Measurements from ENCODE around the gene F12. TPM values are rescaled to one million over a fixed set of nuclear protein-coding genes. Genes with fewer than 3 reads are reported as not detected.
A peak's percentile ranks its signal among the peaks of the same experiment; 100 is the strongest.

F12 gene
- total and polyA plus RNA-seq, 2 experiments from 2014 or later: 0.43 to 1.8 TPM

DNA sequence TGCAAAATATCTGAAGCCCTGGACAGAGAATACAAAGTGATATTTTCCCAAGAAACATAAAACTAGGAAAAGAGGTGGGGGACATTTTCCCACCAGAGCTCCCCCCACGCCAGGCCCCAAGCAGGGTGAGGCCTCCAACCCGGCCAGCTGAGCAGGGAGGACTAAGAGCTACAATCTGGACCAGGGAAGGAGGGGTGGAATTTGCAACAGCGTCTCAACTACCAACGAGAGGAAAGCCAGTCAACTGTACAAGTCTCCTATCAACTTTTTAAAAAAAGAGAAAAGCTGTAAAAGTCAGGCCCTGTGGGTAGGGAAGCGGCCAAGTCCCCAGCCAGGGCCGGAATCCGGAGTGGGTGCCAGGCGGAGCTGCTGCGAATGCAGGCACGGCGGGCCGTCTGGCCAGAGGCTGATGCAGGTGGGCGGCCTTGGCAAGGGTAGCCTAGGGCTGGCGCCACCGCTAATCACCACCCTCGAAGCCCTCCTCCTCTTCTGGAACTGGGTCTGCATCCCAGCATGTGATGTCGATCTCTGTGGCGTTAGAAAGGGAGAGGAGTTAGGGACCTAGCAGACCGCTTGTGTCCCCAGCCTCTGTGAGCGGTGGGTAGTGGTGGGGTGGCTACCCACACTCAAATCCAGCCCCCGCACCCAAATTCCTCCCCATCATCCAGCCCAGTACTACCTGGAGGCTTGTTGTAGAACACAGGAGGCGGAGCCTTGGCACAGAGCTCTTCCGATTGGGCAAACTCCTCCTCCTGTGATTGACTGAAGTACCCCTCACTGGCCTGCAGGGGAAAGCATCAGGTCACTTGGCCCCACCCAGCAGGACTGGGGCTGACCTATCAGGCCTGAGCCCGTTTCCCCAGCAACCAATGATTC, 47.9 kb upstream of the F12 start:
- TF ChIP-seq EZH2phosphoT487 (IDR thresholded peaks at IDR 0.05; ENCODE audit: insufficient read depth, low read depth) (no peak), EZH2 (IDR thresholded peaks at IDR 0.05; ENCODE audit: insufficient read depth, poor library complexity, severe bottlenecking) (no peak)
- Histone ChIP-seq H3K27me3 (replicated peaks; ENCODE audit: insufficient read depth) (no peaks in the 10 kb centered on the region), H3K27ac (peak overlapping the region; percentile 27; the same call in 1 of the 2 replicates), H3K9ac (no peak overlapping the region), H3K36me3 (ENCODE audit: low read depth) (peaks cover 13% of the 10 kb centered on the region), H4K20me1 (ENCODE audit: insufficient read depth) (0 out of 2 replicates have a peak, but pooled peaks cover 13% of the 10 kb centered on the region), H3K4me3 (no peak overlapping the region), H3F3A (ENCODE audit: insufficient read depth) (peaks cover 19% of the 10 kb centered on the region), H3K9me3 (ENCODE audit: low read depth) (no peaks in the 10 kb centered on the region), H3K79me2 (ENCODE audit: insufficient read depth) (peaks cover 8% of the 10 kb centered on the region), H3K9me2 (ENCODE audit: insufficient read depth) (no peaks in the 10 kb centered on the region), H3K4me1 (ENCODE audit: insufficient read depth) (0 out of 2 replicates have a peak, but pooled peaks cover 10% of the 10 kb centered on the region), H3K4me2 (ENCODE audit: unreplicated experiment) (no peak overlapping the region), H2AFZ (no peak overlapping the region)
- DNase-seq: peak; percentile 99
- 56 to 62% methylated on average over 23 to 24 of the region's 24 CpGs for WGBS, 2 experiments (ENCODE audit: low coverage in 1 of 2, low lambda C conversion rate in 2 of 2, missing lambda C conversion rate in 2 of 2)
- in situ Hi-C loops (cut with MboI): loop anchor here (10.0 kb wide), 1 partner anchor 62 kb away; no protein-coding TSS in a partner anchor

DNA sequence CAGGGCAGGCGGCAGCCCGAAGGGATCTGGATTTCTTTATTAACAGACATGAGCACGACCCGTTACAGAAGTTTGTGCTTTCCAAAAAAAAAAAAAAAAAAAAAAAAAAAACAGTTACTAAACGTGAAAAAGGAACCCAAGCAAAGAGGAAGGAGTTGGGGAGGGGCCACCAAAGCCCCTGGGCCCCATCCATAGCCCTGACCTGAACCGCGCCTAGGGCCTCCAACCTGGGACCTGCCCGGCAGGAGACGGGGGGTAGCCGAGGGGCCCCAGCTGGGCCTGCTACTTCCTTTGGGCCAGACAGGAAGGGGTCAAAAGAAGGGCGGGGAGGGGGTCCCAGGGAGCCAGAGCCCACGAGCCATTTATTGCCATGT, 47.2 kb upstream of the F12 start:
- H3K27me3 ChIP-seq (replicated peaks; ENCODE audit: insufficient read depth): no peaks in the 10 kb centered on the region
- no peaks in the 10 kb centered on the region for H3K9me2 ChIP-seq (ENCODE audit: insufficient read depth)
- 42 to 49% methylated on average over 10 to 12 of the region's 12 CpGs for WGBS, 2 experiments (ENCODE audit: low coverage in 1 of 2, low lambda C conversion rate in 2 of 2, missing lambda C conversion rate in 2 of 2)
- 0 out of 2 replicates have a peak, but pooled peaks cover 13% of the 10 kb centered on the region for H4K20me1 ChIP-seq (ENCODE audit: insufficient read depth)
- H3K9ac ChIP-seq: no peak overlapping the region
- H3K79me2 ChIP-seq (ENCODE audit: insufficient read depth): peaks cover 3% of the 10 kb centered on the region; the same call in 1 of the 2 replicates
- H2AFZ ChIP-seq: no peak overlapping the region
- TF ChIP-seq EZH2phosphoT487 (IDR thresholded peaks at IDR 0.05; ENCODE audit: insufficient read depth, low read depth): no peak
- no peak for TF ChIP-seq EZH2 (IDR thresholded peaks at IDR 0.05; ENCODE audit: insufficient read depth, poor library complexity, severe bottlenecking)
- H3K4me2 ChIP-seq (ENCODE audit: unreplicated experiment): no peak overlapping the region
- H3K36me3 ChIP-seq (ENCODE audit: low read depth): peaks cover 11% of the 10 kb centered on the region
- 0 out of 2 replicates have a peak, but pooled peaks cover 10% of the 10 kb centered on the region for H3K4me1 ChIP-seq (ENCODE audit: insufficient read depth)
- H3K9me3 ChIP-seq (ENCODE audit: low read depth): no peaks in the 10 kb centered on the region
- H3K27ac ChIP-seq: peak overlapping the region; percentile 27; the same call in 1 of the 2 replicates
- peaks cover 16% of the 10 kb centered on the region for H3F3A ChIP-seq (ENCODE audit: insufficient read depth)
- H3K4me3 ChIP-seq: no peak overlapping the region
- in situ Hi-C loops (cut with MboI): loop anchor here (10.0 kb wide), 1 partner anchor 62 kb away; no protein-coding TSS in a partner anchor
- DNase-seq: no peak

DNA sequence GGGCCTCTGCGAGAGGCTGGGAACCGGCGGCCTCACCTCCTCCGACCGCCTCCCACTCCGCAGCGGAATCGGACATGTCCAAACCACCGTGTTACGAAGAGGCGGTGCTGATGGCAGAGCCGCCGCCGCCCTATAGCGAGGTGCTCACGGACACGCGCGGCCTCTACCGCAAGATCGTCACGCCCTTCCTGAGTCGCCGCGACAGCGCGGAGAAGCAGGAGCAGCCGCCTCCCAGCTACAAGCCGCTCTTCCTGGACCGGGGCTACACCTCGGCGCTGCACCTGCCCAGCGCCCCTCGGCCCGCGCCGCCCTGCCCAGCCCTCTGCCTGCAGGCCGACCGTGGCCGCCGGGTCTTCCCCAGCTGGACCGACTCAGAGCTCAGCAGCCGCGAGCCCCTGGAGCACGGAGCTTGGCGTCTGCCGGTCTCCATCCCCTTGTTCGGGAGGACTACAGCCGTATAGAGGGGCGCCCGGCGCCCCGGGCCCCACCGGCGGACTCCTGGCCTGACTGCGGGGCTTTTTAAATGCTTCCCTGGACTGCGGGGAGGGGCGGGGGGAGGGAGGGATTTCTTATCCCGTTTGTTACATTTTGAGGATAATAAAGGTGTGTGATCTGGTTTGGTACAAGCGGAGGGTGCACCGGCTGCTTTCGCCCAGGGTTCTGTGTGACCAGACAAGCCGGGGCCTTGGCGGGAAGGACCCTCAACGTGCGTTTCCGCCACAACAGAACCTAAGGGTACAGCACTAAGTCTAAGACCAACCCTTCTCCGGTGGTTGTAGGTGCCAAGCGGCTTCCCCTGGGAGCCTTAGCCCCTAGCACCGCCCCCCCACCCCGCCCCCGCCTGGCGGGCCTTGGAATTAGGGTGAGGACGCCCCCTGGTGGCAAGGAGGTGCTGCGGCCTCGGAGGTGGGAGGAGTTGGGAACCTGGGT, 46.6 kb upstream of the F12 start:
- H3K9me3 ChIP-seq (ENCODE audit: low read depth): no peaks in the 10 kb centered on the region
- peak overlapping the region; percentile 76 for H3K4me2 ChIP-seq (ENCODE audit: unreplicated experiment)
- peak overlapping the region; percentile 78 for H3K9ac ChIP-seq
- peaks cover 13% of the 10 kb centered on the region for H3F3A ChIP-seq (ENCODE audit: insufficient read depth)
- peak overlapping the region; percentile 67 for H3K27ac ChIP-seq
- TF ChIP-seq EZH2 (IDR thresholded peaks at IDR 0.05; ENCODE audit: insufficient read depth, poor library complexity, severe bottlenecking) (no peak), EZH2phosphoT487 (IDR thresholded peaks at IDR 0.05; ENCODE audit: insufficient read depth, low read depth) (no peak)
- 2 to 3% methylated on average over 67 to 75 of the region's 76 CpGs for WGBS, 2 experiments (ENCODE audit: low coverage in 1 of 2, low lambda C conversion rate in 2 of 2, missing lambda C conversion rate in 2 of 2)
- H4K20me1 ChIP-seq (ENCODE audit: insufficient read depth): 0 out of 2 replicates have a peak, but pooled peaks cover 13% of the 10 kb centered on the region
- no peak overlapping the region for H2AFZ ChIP-seq
- in situ Hi-C loops (cut with MboI): loop anchor here (10.0 kb wide), 1 partner anchor 61 kb away; no protein-coding TSS in a partner anchor
- no peaks in the 10 kb centered on the region for H3K9me2 ChIP-seq (ENCODE audit: insufficient read depth)
- no peaks in the 10 kb centered on the region for H3K79me2 ChIP-seq (ENCODE audit: insufficient read depth)
- 0 out of 2 replicates have a peak, but pooled peaks cover 10% of the 10 kb centered on the region for H3K4me1 ChIP-seq (ENCODE audit: insufficient read depth)
- peak; percentile 92 for DNase-seq
- peak overlapping the region; percentile 66 for H3K4me3 ChIP-seq
- no peaks in the 10 kb centered on the region for H3K27me3 ChIP-seq (replicated peaks; ENCODE audit: insufficient read depth)
- H3K36me3 ChIP-seq (ENCODE audit: low read depth): peaks cover 8% of the 10 kb centered on the region; the same call in 1 of the 2 replicates

Data from GM23248 (cell line).